GM13977 (cell line): ENCODE measurements around the gene MYBPC1.

Experiments
- DNase-seq: peaks from one replicate; pipeline ENCODE4 v3.0.0; 2012; ENCODE audit warnings: low spot score
- CTCF ChIP-seq: IDR thresholded peaks from 2 replicates; pipeline ENCODE4 v1.5.1; 2012; ENCODE audit warnings: mild to moderate bottlenecking, control low read depth; ENCODE audit not compliant: insufficient read depth; ENCODE audit errors: extremely low read depth, missing control alignments
- in situ Hi-C: fragments of 300-500 bp; cut with MboI; formaldehyde crosslinking; loops from one replicate; pipeline ENCODE4 v1.12.0; 2022; ENCODE audit warnings: low sequenced_read_pairs, low pct_unique_long_range_greater_than_20kb, mixed read lengths, inconsistent platforms; ENCODE audit not compliant: unreplicated experiment

Gene MYBPC1

GRCh38 chr12:101690544-101691098 is 95.8 kb downstream of the MYBPC1 start:
- DNase-seq, result no peak
- no peak for TF ChIP-seq CTCF
- in situ Hi-C loops, result no loop called here

- in situ Hi-C loops, result no loop called here
- no peak for DNase-seq
- TF ChIP-seq CTCF, result no peak
Measured at GRCh38 chr12:101691503-101692096, 96.8 kb downstream of the MYBPC1 start.

- TF ChIP-seq CTCF, result no peak
- no peak for DNase-seq
- in situ Hi-C loops, result no loop called here
Measured at GRCh38 chr12:101694297-101694848, 99.6 kb downstream of the MYBPC1 start.

GRCh38 chr12:101694986-101695385 is 100.2 kb downstream of the MYBPC1 start:
- in situ Hi-C loops, result no loop called here
- TF ChIP-seq CTCF, result no peak
- no peak for DNase-seq

- in situ Hi-C loops, result no loop called here
- DNase-seq, result no peak
Measured at GRCh38 chr12:101695706-101696105, 100.9 kb downstream of the MYBPC1 start.

GRCh38 chr12:101696251-101697196 is 101.8 kb downstream of the MYBPC1 start:
- peak; percentile 57 for DNase-seq
- no peak for TF ChIP-seq CTCF
- in situ Hi-C loops, result no loop called here

More at GRCh38 chr12:101695706-101696105, 100.9 kb downstream of the MYBPC1 start:
- TF ChIP-seq CTCF, result no peak
